ENCODE measurements around the gene OR4C6. TPM values are rescaled to one million over a fixed set of nuclear protein-coding genes. Genes with fewer than 3 reads are reported as not detected.

The OR4C6 gene
- total RNA-seq (2014; rRNA removed) (not detected in 2 replicates), Bru-seq, nascent RNA (not detected), BruChase-seq, experiment 1, labeled RNA remaining after a 6-hour chase (not detected), BruChase-seq, experiment 2, labeled RNA remaining after a 2-hour chase (not detected)
- long read RNA-seq, result 0 reads

GRCh38 chr11:55661901-55662300 is at the start of gene OR4C6:
TSS of gene OR4C6 (plus strand) at chr11:55662201. CDS start at chr11:55665167, 2,966 bp downstream.
- ChIA-PET POLR2A (ENCODE audit: unreplicated experiment) (no interaction called here), CTCF (no interaction called here)
- Histone ChIP-seq H3K79me2 (ENCODE audit: low read length) (no peaks in the 10 kb centered on the region), H3K36me3 (ENCODE audit: low read depth, low read length) (no peaks in the 10 kb centered on the region), H2AFZ (ENCODE audit: low read length) (no peak within 1 kb of the TSS), H3F3A (ENCODE audit: low read length, unreplicated experiment) (no peaks in the 10 kb centered on the region), H3K9me2 (replicated peaks; ENCODE audit: low read length) (no peaks in the 10 kb centered on the region), H3K27ac (ENCODE audit: low read length) (no peak within 1 kb of the TSS), H4K20me1 (ENCODE audit: low read length) (no peaks in the 10 kb centered on the region), H3K4me1 (ENCODE audit: insufficient read depth, low read length) (peaks cover 22% of the 10 kb centered on the region), H3K9me3 (ENCODE audit: low read length) (no peaks in the 10 kb centered on the region), H3K9ac (ENCODE audit: low read length) (no peak within 1 kb of the TSS), H3K27me3 (ENCODE audit: low read length) (no peaks in the 10 kb centered on the region), H3K4me3 (ENCODE audit: low read length) (no peak within 1 kb of the TSS), H3K4me2 (ENCODE audit: low read length) (no peak within 1 kb of the TSS)
- no peak for ATAC-seq
- intact Hi-C loops (cut with micrococcal nuclease), result no loop called here
- BruUV-seq (replicated peaks), result no TSS peak
- DNase-seq, result no peak
- TF ChIP-seq CTCF (conservative IDR thresholded peaks at IDR 0.05; ENCODE audit: low read depth, low read length), result peak; percentile 20; the same call in 1 of the 2 replicates
- TF ChIP-seq EZH2 (IDR thresholded peaks at IDR 0.05; ENCODE audit: low read length, unreplicated experiment), result no peak
- no peak for TF ChIP-seq EZH2phosphoT487 (IDR thresholded peaks at IDR 0.05; ENCODE audit: borderline replicate concordance, low read length)

- intact Hi-C loops (cut with micrococcal nuclease), result no loop called here
- H3K4me2 ChIP-seq (ENCODE audit: low read length), result no peak overlapping the region
- no peaks in the 10 kb centered on the region for H3K79me2 ChIP-seq (ENCODE audit: low read length)
- H3K4me3 ChIP-seq (ENCODE audit: low read length), result no peak overlapping the region
- no peak for ATAC-seq
- ChIA-PET POLR2A (ENCODE audit: unreplicated experiment) (no interaction called here), CTCF (no interaction called here)
- no peaks in the 10 kb centered on the region for H4K20me1 ChIP-seq (ENCODE audit: low read length)
- H3K4me1 ChIP-seq (ENCODE audit: insufficient read depth, low read length), result no peaks in the 10 kb centered on the region
- H3K9me3 ChIP-seq (ENCODE audit: low read length), result no peaks in the 10 kb centered on the region
- H3K27ac ChIP-seq (ENCODE audit: low read length), result no peak overlapping the region
- H3K9ac ChIP-seq (ENCODE audit: low read length), result no peak overlapping the region
- TF ChIP-seq EZH2 (IDR thresholded peaks at IDR 0.05; ENCODE audit: low read length, unreplicated experiment), result no peak
- no peak for TF ChIP-seq EZH2phosphoT487 (IDR thresholded peaks at IDR 0.05; ENCODE audit: borderline replicate concordance, low read length)
- no peak for TF ChIP-seq CTCF (conservative IDR thresholded peaks at IDR 0.05; ENCODE audit: low read depth, low read length)
- BruUV-seq (replicated peaks), result no TSS peak
- no peak overlapping the region for H2AFZ ChIP-seq (ENCODE audit: low read length)
- H3K27me3 ChIP-seq (ENCODE audit: low read length), result no peaks in the 10 kb centered on the region
- H3K36me3 ChIP-seq (ENCODE audit: low read depth, low read length), result no peaks in the 10 kb centered on the region
- H3K9me2 ChIP-seq (replicated peaks; ENCODE audit: low read length), result no peaks in the 10 kb centered on the region
- peak; percentile 53 for DNase-seq
- no peaks in the 10 kb centered on the region for H3F3A ChIP-seq (ENCODE audit: low read length, unreplicated experiment)
Observed at GRCh38 chr11:55624531-55624930, 37.5 kb upstream of the OR4C6 start.

- Histone ChIP-seq H3K4me1 (ENCODE audit: insufficient read depth, low read length) (no peaks in the 10 kb centered on the region), H3F3A (ENCODE audit: low read length, unreplicated experiment) (no peaks in the 10 kb centered on the region), H3K27ac (ENCODE audit: low read length) (no peak within 1 kb of the TSS), H2AFZ (ENCODE audit: low read length) (no peak within 1 kb of the TSS), H3K4me3 (ENCODE audit: low read length) (no peak within 1 kb of the TSS), H3K9ac (ENCODE audit: low read length) (no peak within 1 kb of the TSS), H3K27me3 (ENCODE audit: low read length) (no peaks in the 10 kb centered on the region), H3K9me2 (replicated peaks; ENCODE audit: low read length) (no peaks in the 10 kb centered on the region), H3K9me3 (ENCODE audit: low read length) (no peaks in the 10 kb centered on the region), H4K20me1 (ENCODE audit: low read length) (no peaks in the 10 kb centered on the region), H3K79me2 (ENCODE audit: low read length) (no peaks in the 10 kb centered on the region), H3K36me3 (ENCODE audit: low read depth, low read length) (no peaks in the 10 kb centered on the region), H3K4me2 (ENCODE audit: low read length) (no peak within 1 kb of the TSS)
- TF ChIP-seq EZH2 (IDR thresholded peaks at IDR 0.05; ENCODE audit: low read length, unreplicated experiment), result no peak
- no peak for TF ChIP-seq EZH2phosphoT487 (IDR thresholded peaks at IDR 0.05; ENCODE audit: borderline replicate concordance, low read length)
- TF ChIP-seq CTCF (conservative IDR thresholded peaks at IDR 0.05; ENCODE audit: low read depth, low read length), result no peak
- DNase-seq (no peak), ATAC-seq (no peak)
- intact Hi-C loops (cut with micrococcal nuclease), result no loop called here
- ChIA-PET CTCF (no interaction called here), POLR2A (ENCODE audit: unreplicated experiment) (no interaction called here)
- BruUV-seq (replicated peaks), result no TSS peak
Observed at GRCh38 chr11:55634813-55635212, 27.2 kb upstream of the OR4C6 start, which contains the start of gene OR4P4. TSS of gene OR4P4 (plus strand) at chr11:55635113.
